BLaER1 treated with 17β-estradiol and CSF1 and Interleukin-3, amounts not matched to agents 10 nM and 100 nM (cell line): Measurements from ENCODE around the gene S100A11.

Experiments used
- H3K27ac ChIP-seq, 11 experiments: shearing (Covaris generic); formaldehyde crosslinking; 2 replicates each; pipeline ENCODE4 v1.8.1; 2022
- H3K27me3 ChIP-seq, 11 experiments: shearing (Covaris generic); formaldehyde crosslinking; 2 replicates each; pipeline ENCODE4 v1.8.1; 2022
- H3K36me3 ChIP-seq, 11 experiments: shearing (Covaris generic); formaldehyde crosslinking; 2 replicates each; pipeline ENCODE4 v1.8.1; 2022
- H3K4me1 ChIP-seq, 10 experiments: shearing (Covaris generic); formaldehyde crosslinking; 2 replicates each; pipeline ENCODE4 v1.8.1; 2022
- H3K4me2 ChIP-seq, 11 experiments: shearing (Covaris generic); formaldehyde crosslinking; 2 replicates each; pipeline ENCODE4 v1.8.1; 2022
- H3K4me3 ChIP-seq, 10 experiments: shearing (Covaris generic); formaldehyde crosslinking; 2 replicates each; pipeline ENCODE4 v1.8.1; 2022
- H3K9ac ChIP-seq, 11 experiments: shearing (Covaris generic); formaldehyde crosslinking; 2 replicates each; pipeline ENCODE4 v1.8.1; 2022
- H3K9me3 ChIP-seq, 11 experiments: shearing (Covaris generic); formaldehyde crosslinking; replicated peaks in 1 of 11; 2 replicates each; pipeline ENCODE4 v1.8.1; 2022
- H4K20me1 ChIP-seq, 11 experiments: shearing (Covaris generic); formaldehyde crosslinking; 2 replicates each; pipeline ENCODE4 v1.8.1; 2022
- Cebpa-rat ChIP-seq, 11 experiments: shearing (Covaris generic); IDR thresholded peaks; 2 replicates each; pipeline ENCODE4 v1.8.1; 2022

The S100A11 gene

GRCh38 chr1:151988405-151988923 is 48.3 kb downstream of the S100A11 start:
- Histone ChIP-seq H3K27me3 (no peaks in the 10 kb centered on the region), H3K4me2 (peak overlapping the region in 9 of 11 experiments; percentile 42 to 97 (median 78); a peak in 18 of 22 replicates), H3K4me1 (peaks cover 67 to 100% (median 87%) of the 10 kb centered on the region in 10 experiments), H3K4me3 (peak overlapping the region in 4 of 10 experiments; percentile 2 to 76 (median 40); a peak in 6 of 20 replicates), H4K20me1 (peaks cover 0 to 82% (median 7%) of the 10 kb centered on the region in 11 experiments; a peak in 9 of 22 replicates), H3K36me3 (peaks cover 0 to 31% (median 17%) of the 10 kb centered on the region in 11 experiments; a peak in 14 of 22 replicates), H3K27ac (peak overlapping the region in 7 of 11 experiments; percentile 28 to 88 (median 72); a peak in 11 of 22 replicates), H3K9me3 (peaks cover 0 to 7% (median 5%) of the 10 kb centered on the region in 11 experiments; a peak in 14 of 22 replicates), H3K9ac (peak overlapping the region in 6 of 11 experiments; percentile 22 to 88 (median 60); a peak in 10 of 22 replicates)
- no peak for TF ChIP-seq Cebpa-rat (IDR thresholded peaks at IDR 0.05)

GRCh38 chr1:151986501-151987190 is 50.2 kb downstream of the S100A11 start:
- Histone ChIP-seq H3K27me3 (no peaks in the 10 kb centered on the region), H3K9ac (no peak overlapping the region), H3K9me3 (no peaks in the 10 kb centered on the region), H3K4me2 (peak overlapping the region in 5 of 11 experiments; percentile 37 to 97 (median 94); a peak in 9 of 22 replicates), H4K20me1 (peaks cover 0 to 83% (median 6%) of the 10 kb centered on the region in 11 experiments; a peak in 8 of 22 replicates), H3K36me3 (peaks cover 0 to 50% (median 32%) of the 10 kb centered on the region in 11 experiments; a peak in 17 of 22 replicates), H3K27ac (no peak overlapping the region), H3K4me3 (no peak overlapping the region), H3K4me1 (peaks cover 61 to 95% (median 81%) of the 10 kb centered on the region in 10 experiments)
- no peak for TF ChIP-seq Cebpa-rat (IDR thresholded peaks at IDR 0.05)

- no peaks in the 10 kb centered on the region for H3K9me3 ChIP-seq
- H4K20me1 ChIP-seq = peaks cover 0 to 74% (median 6%) of the 10 kb centered on the region in 11 experiments; a peak in 7 of 22 replicates
- H3K4me3 ChIP-seq = no peak overlapping the region
- no peaks in the 10 kb centered on the region for H3K27me3 ChIP-seq
- H3K9ac ChIP-seq = no peak overlapping the region
- no peak for TF ChIP-seq Cebpa-rat (IDR thresholded peaks at IDR 0.05)
- H3K4me2 ChIP-seq = peak overlapping the region; percentile 63 to 97 (median 77); a peak in 21 of 22 replicates
- H3K4me1 ChIP-seq = peaks cover 63 to 93% (median 76%) of the 10 kb centered on the region in 10 experiments
- no peak overlapping the region; a peak in 1 of 22 replicates for H3K27ac ChIP-seq
- peaks cover 0 to 58% (median 38%) of the 10 kb centered on the region in 11 experiments; a peak in 18 of 22 replicates for H3K36me3 ChIP-seq
Measured at GRCh38 chr1:151985768-151986167, 51.0 kb downstream of the S100A11 start.

GRCh38 chr1:151985270-151985669 is 51.5 kb downstream of the S100A11 start:
- Histone ChIP-seq H3K4me2 (peak overlapping the region; percentile 63 to 97 (median 77)), H3K9ac (peak overlapping the region in 3 of 11 experiments; percentile 0 to 47 (median 2); a peak in 3 of 22 replicates), H3K36me3 (peaks cover 0 to 61% (median 38%) of the 10 kb centered on the region in 11 experiments; a peak in 18 of 22 replicates), H4K20me1 (peaks cover 0 to 69% (median 4%) of the 10 kb centered on the region in 11 experiments; a peak in 7 of 22 replicates), H3K4me1 (peaks cover 63 to 93% (median 75%) of the 10 kb centered on the region in 10 experiments), H3K9me3 (no peaks in the 10 kb centered on the region), H3K4me3 (0 out of 20 replicates have a peak overlapping the region, but pooled peaks of 1 of the 10 experiments have one; percentile 12), H3K27me3 (no peaks in the 10 kb centered on the region), H3K27ac (peak overlapping the region in 6 of 11 experiments; percentile 45 to 71 (median 60); a peak in 8 of 22 replicates)
- no peak for TF ChIP-seq Cebpa-rat (IDR thresholded peaks at IDR 0.05)

GRCh38 chr1:151984313-151984956 is 52.4 kb downstream of the S100A11 start:
- Histone ChIP-seq H3K9ac (peak overlapping the region in 8 of 11 experiments; percentile 0 to 54 (median 13); a peak in 8 of 22 replicates), H3K4me3 (peak overlapping the region in 4 of 10 experiments; percentile 0 to 32 (median 14); a peak in 3 of 20 replicates), H3K27ac (peak overlapping the region in 9 of 11 experiments; percentile 19 to 71 (median 56); a peak in 17 of 22 replicates), H3K4me2 (peak overlapping the region; percentile 63 to 97 (median 77)), H3K9me3 (no peaks in the 10 kb centered on the region), H4K20me1 (peaks cover 0 to 61% (median 0%) of the 10 kb centered on the region in 11 experiments; a peak in 5 of 22 replicates), H3K27me3 (no peaks in the 10 kb centered on the region), H3K36me3 (peaks cover 0 to 61% (median 38%) of the 10 kb centered on the region in 11 experiments; a peak in 18 of 22 replicates), H3K4me1 (peaks cover 60 to 88% (median 70%) of the 10 kb centered on the region in 10 experiments)
- TF ChIP-seq Cebpa-rat (IDR thresholded peaks at IDR 0.05) = no peak
